ENCODE data around the gene THSD4. TPM values are rescaled to one million over a fixed set of nuclear protein-coding genes. Genes with fewer than 3 reads are reported as not detected.

The THSD4 gene
- total RNA-seq, 4 donors from 2014 or later: 23.0 to 68.5 (median 48.6) TPM

DNA sequence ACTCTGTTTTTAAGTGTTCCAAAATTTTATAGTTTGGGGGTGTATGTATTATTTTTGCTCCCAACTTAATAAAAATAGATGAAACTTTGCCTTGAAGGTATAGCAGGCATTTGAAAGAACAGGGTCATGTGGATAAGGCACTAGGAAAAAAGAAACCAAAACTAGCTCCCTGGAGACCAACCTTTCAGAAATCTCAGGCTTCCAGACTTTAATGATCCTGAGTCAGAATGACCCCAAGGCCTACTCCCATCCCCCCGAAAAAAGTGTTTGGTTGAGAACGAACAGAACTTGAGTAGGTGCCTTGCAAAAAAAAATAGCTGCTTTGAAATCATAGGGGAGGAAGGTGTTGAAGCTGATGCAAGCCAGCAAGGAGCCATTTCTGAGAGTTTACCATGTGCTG lies 309.5 kb downstream of the THSD4 start:
- Histone ChIP-seq H3K36me3 (no peaks in the 10 kb centered on the region), H3K27ac (no peak overlapping the region), H3K4me3 (replicated peaks in 1 of 3) (no peak overlapping the region), H3K9me3 (no peaks in the 10 kb centered on the region), H3K27me3 (no peaks in the 10 kb centered on the region), H3K4me1 (no peaks in the 10 kb centered on the region)
- TF ChIP-seq, protein P1, sequence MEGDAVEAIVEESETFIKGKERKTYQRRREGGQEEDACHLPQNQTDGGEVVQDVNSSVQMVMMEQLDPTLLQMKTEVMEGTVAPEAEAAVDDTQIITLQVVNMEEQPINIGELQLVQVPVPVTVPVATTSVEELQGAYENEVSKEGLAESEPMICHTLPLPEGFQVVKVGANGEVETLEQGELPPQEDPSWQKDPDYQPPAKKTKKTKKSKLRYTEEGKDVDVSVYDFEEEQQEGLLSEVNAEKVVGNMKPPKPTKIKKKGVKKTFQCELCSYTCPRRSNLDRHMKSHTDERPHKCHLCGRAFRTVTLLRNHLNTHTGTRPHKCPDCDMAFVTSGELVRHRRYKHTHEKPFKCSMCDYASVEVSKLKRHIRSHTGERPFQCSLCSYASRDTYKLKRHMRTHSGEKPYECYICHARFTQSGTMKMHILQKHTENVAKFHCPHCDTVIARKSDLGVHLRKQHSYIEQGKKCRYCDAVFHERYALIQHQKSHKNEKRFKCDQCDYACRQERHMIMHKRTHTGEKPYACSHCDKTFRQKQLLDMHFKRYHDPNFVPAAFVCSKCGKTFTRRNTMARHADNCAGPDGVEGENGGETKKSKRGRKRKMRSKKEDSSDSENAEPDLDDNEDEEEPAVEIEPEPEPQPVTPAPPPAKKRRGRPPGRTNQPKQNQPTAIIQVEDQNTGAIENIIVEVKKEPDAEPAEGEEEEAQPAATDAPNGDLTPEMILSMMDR (IDR thresholded peaks at IDR 0.05): no peak
- no peak for TF ChIP-seq POLR2A (IDR thresholded peaks at IDR 0.05)
- DNase-seq: no peak
- 68 to 86% methylated on average over 2 of the region's 2 CpGs for WGBS, 2 donors
- intact Hi-C loops (cut with DNase I): no loop called here

- DNase-seq: no peak
- no peaks in the 10 kb centered on the region for H3K9me3 ChIP-seq
- H3K27ac ChIP-seq: no peak overlapping the region
- H3K36me3 ChIP-seq: no peaks in the 10 kb centered on the region
- no peak for TF ChIP-seq POLR2A (IDR thresholded peaks at IDR 0.05)
- TF ChIP-seq, protein P1 (IDR thresholded peaks at IDR 0.05): no peak
- no peaks in the 10 kb centered on the region for H3K4me1 ChIP-seq
- intact Hi-C loops (cut with DNase I): no loop called here
- 95 to 97% methylated on average over 3 of the region's 3 CpGs for WGBS, 2 donors
- no peaks in the 10 kb centered on the region for H3K27me3 ChIP-seq
- no peak overlapping the region for H3K4me3 ChIP-seq (replicated peaks in 1 of 3)
These were observed 310.1 kb downstream of the THSD4 start for GRCh38 chr15:71425388-71425787.

DNA sequence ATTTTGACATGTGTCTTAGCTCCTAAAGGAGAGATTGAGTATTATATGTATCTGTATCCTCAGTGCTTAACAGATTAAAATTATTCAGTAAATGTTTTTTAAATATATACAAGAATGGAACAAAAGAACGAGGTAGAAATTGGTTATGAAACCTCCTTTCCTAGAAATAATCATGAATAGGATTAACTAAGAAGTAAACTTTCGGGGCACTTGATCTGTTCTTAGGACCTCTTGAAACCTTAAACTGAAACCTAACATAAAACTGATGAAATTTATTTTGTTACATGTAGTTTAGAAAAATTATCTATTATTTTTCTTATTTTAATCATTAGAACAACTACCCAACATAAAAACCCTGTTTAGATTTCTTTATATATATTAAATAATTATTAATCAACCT lies 311.5 kb downstream of the THSD4 start:
- Histone ChIP-seq H3K27me3 (no peaks in the 10 kb centered on the region), H3K27ac (no peak overlapping the region), H3K4me1 (no peaks in the 10 kb centered on the region), H3K36me3 (no peaks in the 10 kb centered on the region), H3K9me3 (no peaks in the 10 kb centered on the region), H3K4me3 (replicated peaks in 1 of 3) (no peak overlapping the region)
- no peak for DNase-seq
- intact Hi-C loops (cut with DNase I): no loop called here
- 94 to 95% methylated on average over 2 of the region's 2 CpGs for WGBS, 2 donors
- TF ChIP-seq POLR2A (IDR thresholded peaks at IDR 0.05): no peak
- TF ChIP-seq, protein P1 (IDR thresholded peaks at IDR 0.05): no peak

GRCh38 chr15:71430782-71431181 lies 315.5 kb downstream of the THSD4 start:
- H3K27ac ChIP-seq: no peak overlapping the region
- 96 to 97% methylated on average over 2 of the region's 2 CpGs for WGBS, 2 donors

More at GRCh38 chr15:71430782-71431181, 315.5 kb downstream of the THSD4 start:
- Histone ChIP-seq H3K36me3 (no peaks in the 10 kb centered on the region), H3K4me1 (no peaks in the 10 kb centered on the region), H3K9me3 (no peaks in the 10 kb centered on the region), H3K27me3 (no peaks in the 10 kb centered on the region), H3K4me3 (replicated peaks in 1 of 3) (no peak overlapping the region)
- intact Hi-C loops (cut with DNase I): no loop called here
- no peak for DNase-seq
- TF ChIP-seq POLR2A (IDR thresholded peaks at IDR 0.05): no peak
- TF ChIP-seq, protein P1 (IDR thresholded peaks at IDR 0.05): no peak

All from thyroid gland (tissue), 4 donors.